ACC112 (cell line): ENCODE data around the gene ANKRD62.
"Not testable (repeated sequence)": the region's sequence is repeated elsewhere in the genome, so short reads cannot be mapped to it uniquely, and the experiment has no call there.

Experiments used
- H2AFZ ChIP-seq: fragments of 200-600 bp; sonication (generic); one replicate; pipeline ENCODE4 v1.6.0; 2017; ENCODE audit warnings: antibody characterized with exemption, low read length; ENCODE audit not compliant: unreplicated experiment
- H3K27ac ChIP-seq: fragments of 200-600 bp; sonication (generic); 2 replicates; pipeline ENCODE4 v1.5.1; 2014; ENCODE audit warnings: low read depth, mild to moderate bottlenecking, antibody characterized with exemption, low read length, moderate library complexity
- H3K27me3 ChIP-seq: fragments of 200-600 bp; sonication (generic); 2 replicates; pipeline ENCODE4 v1.6.1; 2014; ENCODE audit warnings: mild to moderate bottlenecking, antibody characterized with exemption, low read length, moderate library complexity, mixed read lengths; ENCODE audit not compliant: insufficient read depth
- H3K36me3 ChIP-seq: fragments of 200-600 bp; sonication (generic); 2 replicates; pipeline ENCODE4 v1.6.1; 2016; ENCODE audit warnings: mild to moderate bottlenecking, antibody characterized with exemption, low read length, moderate library complexity, mixed read lengths; ENCODE audit not compliant: insufficient read depth
- H3K4me1 ChIP-seq: fragments of 200-600 bp; sonication (generic); one replicate; pipeline ENCODE4 v1.6.1; 2016; ENCODE audit warnings: low read length, mixed read lengths; ENCODE audit not compliant: insufficient read depth, unreplicated experiment, control insufficient read depth
- H3K4me3 ChIP-seq: fragments of 200-600 bp; sonication (generic); 2 replicates; pipeline ENCODE4 v1.5.1; 2014; ENCODE audit warnings: mild to moderate bottlenecking, low read depth, low read length
- H3K79me2 ChIP-seq: fragments of 200-600 bp; sonication (generic); one replicate; pipeline ENCODE4 v1.6.0; 2016; ENCODE audit warnings: low read length; ENCODE audit not compliant: control insufficient read depth, unreplicated experiment, insufficient read depth

ANKRD62 gene

DNA sequence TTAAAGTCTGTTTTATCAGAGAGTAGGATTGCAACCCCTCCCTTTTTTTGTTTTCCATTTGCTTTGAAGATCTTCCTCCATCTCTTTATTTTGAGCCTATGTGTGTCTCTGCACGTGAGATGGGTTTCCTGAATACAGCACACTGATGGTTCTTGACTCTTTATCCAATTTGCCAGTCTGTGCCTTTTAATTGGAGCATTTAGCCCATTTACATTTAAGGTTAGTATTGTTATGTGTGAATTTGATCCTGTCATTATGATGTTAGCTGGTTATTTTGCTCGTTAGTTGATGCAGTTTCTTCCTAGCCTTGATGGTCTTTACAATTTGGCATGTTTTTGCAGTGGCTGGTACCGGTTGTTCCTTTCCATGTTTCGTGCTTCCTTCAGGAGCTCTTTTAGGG lies 45.2 kb downstream of the ANKRD62 start:
- H3K36me3 ChIP-seq, H2AFZ ChIP-seq, H3K27me3 ChIP-seq: not testable (repeated sequence)

DNA sequence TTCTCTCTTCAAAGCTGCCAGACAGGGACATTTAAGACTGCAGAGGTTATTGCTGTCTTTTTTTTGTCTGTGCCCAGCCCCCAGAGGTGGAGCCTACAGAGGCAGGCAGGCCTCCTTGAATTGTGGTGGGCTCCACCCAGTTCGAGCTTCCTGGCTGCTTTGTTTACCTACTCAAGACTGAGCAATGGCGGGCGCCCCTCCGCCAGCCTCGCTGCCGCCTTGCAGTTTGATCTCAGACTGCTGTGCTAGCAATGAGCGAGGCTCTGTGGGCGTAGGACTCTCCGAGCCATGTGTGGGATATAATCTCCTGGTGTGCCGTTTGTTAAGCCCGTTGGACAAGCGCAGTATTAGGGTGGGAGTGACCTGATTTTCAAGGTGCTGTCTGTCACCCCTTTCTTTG lies 47.2 kb downstream of the ANKRD62 start:
- H3K79me2 ChIP-seq, H3K27ac ChIP-seq, H2AFZ ChIP-seq, H3K36me3 ChIP-seq, H3K4me1 ChIP-seq, H3K4me3 ChIP-seq, H3K27me3 ChIP-seq: not testable (repeated sequence)

More for the DNA sequence above, 45.2 kb downstream of the ANKRD62 start:
- H3K4me3 ChIP-seq, H3K79me2 ChIP-seq, H3K27ac ChIP-seq, H3K4me1 ChIP-seq: not testable (repeated sequence)

DNA sequence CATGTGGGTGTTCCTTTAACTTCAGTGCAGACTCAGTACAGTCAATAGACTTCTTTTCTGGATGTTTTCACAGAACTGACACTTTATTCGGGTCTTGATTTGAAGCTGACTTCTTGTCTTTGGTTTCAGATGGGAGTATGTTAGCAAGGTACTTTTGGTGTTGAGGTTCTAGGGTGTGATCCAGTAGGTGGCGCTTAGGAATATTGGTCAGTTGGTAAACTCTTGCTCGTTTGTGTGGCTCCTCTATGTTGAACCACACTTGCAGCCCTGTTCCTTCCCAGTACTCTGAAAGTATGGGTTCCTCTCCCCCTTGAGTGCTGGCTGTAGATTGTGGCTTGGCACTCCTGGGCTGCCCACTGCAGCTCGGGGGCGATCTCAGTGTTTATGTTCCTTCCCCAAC lies 48.1 kb downstream of the ANKRD62 start:
- H3K27ac ChIP-seq = not testable (repeated sequence)

DNA sequence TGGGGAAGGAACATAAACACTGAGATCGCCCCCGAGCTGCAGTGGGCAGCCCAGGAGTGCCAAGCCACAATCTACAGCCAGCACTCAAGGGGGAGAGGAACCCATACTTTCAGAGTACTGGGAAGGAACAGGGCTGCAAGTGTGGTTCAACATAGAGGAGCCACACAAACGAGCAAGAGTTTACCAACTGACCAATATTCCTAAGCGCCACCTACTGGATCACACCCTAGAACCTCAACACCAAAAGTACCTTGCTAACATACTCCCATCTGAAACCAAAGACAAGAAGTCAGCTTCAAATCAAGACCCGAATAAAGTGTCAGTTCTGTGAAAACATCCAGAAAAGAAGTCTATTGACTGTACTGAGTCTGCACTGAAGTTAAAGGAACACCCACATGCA lies 55.8 kb downstream of the ANKRD62 start:
- not testable (repeated sequence) for H3K4me3 ChIP-seq, H3K27ac ChIP-seq, H2AFZ ChIP-seq, H3K36me3 ChIP-seq, H3K79me2 ChIP-seq, H3K4me1 ChIP-seq
- peaks cover 54% of the 10 kb centered on the region for H3K27me3 ChIP-seq

More for the DNA sequence above, 48.1 kb downstream of the ANKRD62 start:
- H3K36me3 ChIP-seq, H2AFZ ChIP-seq, H3K4me1 ChIP-seq, H3K79me2 ChIP-seq, H3K4me3 ChIP-seq: not testable (repeated sequence)
- H3K27me3 ChIP-seq = peaks cover 11% of the 10 kb centered on the region

DNA sequence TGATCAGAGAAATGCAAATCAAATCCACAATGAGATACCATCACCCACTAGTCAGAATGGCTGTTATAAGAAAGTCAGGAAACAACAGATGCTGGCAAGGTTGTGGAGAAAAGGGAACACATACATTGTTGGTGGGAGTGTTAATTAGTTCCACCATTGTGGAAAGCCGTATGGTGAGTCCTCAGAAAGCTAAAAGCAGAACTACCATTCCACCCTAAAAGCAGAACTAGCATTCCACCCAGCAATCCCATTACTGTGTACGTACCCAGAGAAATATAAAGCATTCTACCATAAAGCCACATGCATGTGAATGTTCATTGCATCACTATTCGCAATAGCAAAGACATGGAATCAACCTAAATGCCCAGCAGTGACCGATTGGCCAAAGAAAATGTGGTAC lies 60.7 kb downstream of the ANKRD62 start:
- Histone ChIP-seq H3K27ac (no peak overlapping the region), H3K79me2 (no peaks in the 10 kb centered on the region), H2AFZ (no peak overlapping the region), H3K36me3 (no peaks in the 10 kb centered on the region), H3K4me1 (no peaks in the 10 kb centered on the region), H3K4me3 (no peak overlapping the region), H3K27me3 (peaks cover 51% of the 10 kb centered on the region)

DNA sequence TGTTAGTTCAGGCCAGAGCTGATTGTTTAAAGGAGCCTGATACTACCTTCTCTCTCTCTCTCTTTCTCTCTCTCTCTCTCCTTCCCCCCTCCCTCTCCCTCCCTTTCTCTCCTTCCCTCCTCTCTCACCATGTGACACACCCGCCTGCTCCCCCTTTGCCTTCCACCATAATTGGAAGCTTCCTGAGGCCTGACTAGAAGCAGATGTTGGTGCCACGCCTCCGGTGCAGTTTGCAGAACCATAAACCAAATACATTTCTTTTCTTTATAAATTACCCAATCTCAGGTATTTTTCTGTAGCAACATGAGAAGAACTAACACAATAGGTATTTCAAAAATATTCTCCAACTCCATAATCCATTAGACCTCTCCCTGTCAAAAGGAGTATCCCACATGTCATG lies 62.4 kb downstream of the ANKRD62 start:
- no peak overlapping the region for H3K27ac ChIP-seq
- H3K4me1 ChIP-seq = no peaks in the 10 kb centered on the region
- H3K36me3 ChIP-seq = no peaks in the 10 kb centered on the region
- H3K27me3 ChIP-seq = peaks cover 53% of the 10 kb centered on the region
- no peaks in the 10 kb centered on the region for H3K79me2 ChIP-seq
- H3K4me3 ChIP-seq = no peak overlapping the region
- H2AFZ ChIP-seq = no peak overlapping the region

DNA sequence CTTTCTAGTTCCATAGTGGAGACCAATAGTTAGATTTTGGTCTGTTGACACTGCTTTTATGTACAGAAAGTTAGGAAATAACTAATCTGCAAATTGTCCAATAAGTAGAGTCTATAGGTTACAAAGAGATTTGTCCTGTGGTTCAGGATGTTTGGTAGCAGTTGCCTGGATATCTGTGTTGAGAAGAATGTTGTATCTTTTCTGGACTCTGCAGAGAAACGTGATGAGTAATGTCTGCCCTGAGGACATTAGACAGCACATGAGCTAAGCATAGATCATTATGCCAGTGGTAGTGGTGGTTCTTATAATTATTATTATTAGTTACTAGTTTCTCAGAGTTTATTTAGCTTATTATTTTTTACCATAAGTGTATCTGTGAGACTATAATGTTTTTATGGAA lies 65.8 kb downstream of the ANKRD62 start:
- Histone ChIP-seq H3K4me1 (no peaks in the 10 kb centered on the region), H3K36me3 (no peaks in the 10 kb centered on the region), H3K27ac (no peak overlapping the region), H3K27me3 (peaks cover 56% of the 10 kb centered on the region), H2AFZ (no peak overlapping the region), H3K79me2 (no peaks in the 10 kb centered on the region), H3K4me3 (no peak overlapping the region)

DNA sequence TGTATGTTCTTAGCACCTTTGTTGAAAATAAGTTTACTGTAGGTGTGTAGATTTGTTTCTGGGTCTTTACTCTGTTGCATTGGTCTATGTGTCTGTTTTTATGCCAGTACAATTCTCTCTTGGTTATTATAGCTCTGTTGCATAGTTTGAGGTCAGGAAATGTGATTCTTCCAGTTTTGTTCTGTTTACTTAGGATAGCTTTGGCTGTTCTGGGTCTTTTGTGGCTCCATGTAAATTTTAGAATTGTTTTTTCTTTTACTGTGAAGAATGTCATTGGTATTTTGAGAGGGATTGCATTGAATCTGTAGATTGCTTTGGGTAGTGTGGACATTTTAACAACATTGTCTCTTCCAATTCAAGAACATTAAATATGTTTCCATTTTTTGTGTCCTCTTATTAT lies 69.1 kb downstream of the ANKRD62 start:
- Histone ChIP-seq H2AFZ (no peak overlapping the region), H3K27ac (no peak overlapping the region), H3K4me1 (no peaks in the 10 kb centered on the region), H3K36me3 (no peaks in the 10 kb centered on the region), H3K79me2 (no peaks in the 10 kb centered on the region), H3K4me3 (no peak overlapping the region), H3K27me3 (peaks cover 68% of the 10 kb centered on the region)

DNA sequence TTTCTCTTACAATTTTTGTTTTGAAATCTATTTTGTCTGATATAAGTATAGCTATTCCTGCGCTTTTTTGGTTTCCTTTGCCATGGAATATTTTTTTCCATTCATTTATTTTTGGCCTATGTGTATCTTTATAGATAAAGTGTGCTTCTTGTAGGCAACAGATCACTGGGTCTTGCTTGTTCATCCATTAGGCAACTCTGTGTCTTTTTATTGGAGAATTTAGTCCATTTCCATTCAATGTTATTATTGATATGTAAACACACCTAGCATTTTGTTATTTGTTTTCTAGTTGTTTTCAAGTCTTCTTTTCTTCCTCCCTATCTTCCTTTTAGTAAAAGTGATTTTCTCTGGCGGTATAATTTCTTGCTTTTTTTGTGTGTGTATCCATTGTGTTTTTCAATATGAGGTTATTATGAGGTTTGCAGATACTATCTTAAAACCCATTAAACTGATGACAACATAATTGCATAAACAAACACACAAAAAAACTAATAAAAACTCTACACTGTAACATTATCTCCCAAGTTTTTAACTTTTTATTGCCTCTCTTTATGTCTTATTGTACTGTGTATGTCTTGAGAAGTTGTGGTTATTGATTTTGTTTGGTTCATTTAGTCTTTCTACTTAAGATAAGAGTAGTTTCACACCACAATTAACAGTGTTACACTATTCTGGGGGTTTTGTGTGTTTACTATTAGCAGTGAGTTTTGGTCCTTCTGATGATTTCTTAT lies 71.6 kb downstream of the ANKRD62 start:
- Histone ChIP-seq H3K36me3 (no peaks in the 10 kb centered on the region), H3K4me3 (no peak overlapping the region), H3K27ac (no peak overlapping the region), H3K27me3 (peaks cover 59% of the 10 kb centered on the region), H3K4me1 (no peaks in the 10 kb centered on the region), H3K79me2 (no peaks in the 10 kb centered on the region), H2AFZ (no peak overlapping the region)
